ENCODE measurements around the gene CTIF.

CTIF gene

GRCh38 chr18:48669180-48669675 is 130.4 kb downstream of the CTIF start:
- peaks cover 0 to 2% (median 0%) of the 10 kb centered on the region in 3 experiments for H3K27me3 ChIP-seq (ENCODE audit: control insufficient read depth in 3 of 3, insufficient read depth in 3 of 3, low read depth in 1 of 3, low read length in 3 of 3)
- H3K18ac ChIP-seq (ENCODE audit: low read length): no peak overlapping the region
- no CpG with 5 or more reads among the region's 3 CpGs for whole genome bisulfite sequencing, 2 donors (ENCODE audit: extremely low coverage in 2 of 2, insufficient read length in 2 of 2, insufficient replicate concordance in 1 of 2)
- H2AK5ac ChIP-seq (ENCODE audit: low read depth, low read length): no peak overlapping the region
- no peak overlapping the region for H3K14ac ChIP-seq (ENCODE audit: low read length)
- peaks cover 4% of the 10 kb centered on the region for H3K79me1 ChIP-seq (ENCODE audit: low read depth, low read length)
- no peak overlapping the region for H3K4ac ChIP-seq (ENCODE audit: low read length)
- H2AFZ ChIP-seq (ENCODE audit: low read length): no peak overlapping the region
- H3K23ac ChIP-seq (ENCODE audit: low read depth, low read length, poor library complexity): no peak overlapping the region
- H2BK15ac ChIP-seq (ENCODE audit: low read length): no peak overlapping the region
- no peak overlapping the region for H3K4me3 ChIP-seq (ENCODE audit: low read length in 2 of 2)
- H3K27ac ChIP-seq (replicated peaks; ENCODE audit: low read length): no peak overlapping the region
- no peak overlapping the region for H4K8ac ChIP-seq (ENCODE audit: low read depth, low read length)
- H2BK5ac ChIP-seq (ENCODE audit: low read length): no peak overlapping the region
- H4K91ac ChIP-seq (ENCODE audit: low read depth, low read length, poor library complexity): no peak overlapping the region
- no peak overlapping the region for H2BK12ac ChIP-seq (ENCODE audit: low read length)
- peaks cover 2 to 4% of the 10 kb centered on the region in 2 donors for H3K4me1 ChIP-seq (ENCODE audit: control insufficient read depth in 2 of 2, insufficient read depth in 1 of 2, low read depth in 1 of 2, low read length in 2 of 2)
- DNase-seq (ENCODE audit: low spot score): no peak
- peaks cover 0 to 15% of the 10 kb centered on the region in 2 donors for H3K36me3 ChIP-seq (replicated peaks in 1 of 2; ENCODE audit: control insufficient read depth in 2 of 2, insufficient read depth in 2 of 2, low read length in 2 of 2)
- no peak overlapping the region for H3K4me2 ChIP-seq (ENCODE audit: insufficient read depth, low read length, poor library complexity, severe bottlenecking)
- peaks cover 19 to 26% of the 10 kb centered on the region in 2 donors for H3K9me3 ChIP-seq (replicated peaks in 1 of 2; ENCODE audit: control insufficient read depth in 2 of 2, insufficient read depth in 1 of 2, low read depth in 1 of 2, low read length in 2 of 2)
- H3K9ac ChIP-seq (ENCODE audit: low read depth, low read length, poor library complexity): no peak overlapping the region
- H2BK120ac ChIP-seq (ENCODE audit: low read depth, low read length): no peak overlapping the region

DNA sequence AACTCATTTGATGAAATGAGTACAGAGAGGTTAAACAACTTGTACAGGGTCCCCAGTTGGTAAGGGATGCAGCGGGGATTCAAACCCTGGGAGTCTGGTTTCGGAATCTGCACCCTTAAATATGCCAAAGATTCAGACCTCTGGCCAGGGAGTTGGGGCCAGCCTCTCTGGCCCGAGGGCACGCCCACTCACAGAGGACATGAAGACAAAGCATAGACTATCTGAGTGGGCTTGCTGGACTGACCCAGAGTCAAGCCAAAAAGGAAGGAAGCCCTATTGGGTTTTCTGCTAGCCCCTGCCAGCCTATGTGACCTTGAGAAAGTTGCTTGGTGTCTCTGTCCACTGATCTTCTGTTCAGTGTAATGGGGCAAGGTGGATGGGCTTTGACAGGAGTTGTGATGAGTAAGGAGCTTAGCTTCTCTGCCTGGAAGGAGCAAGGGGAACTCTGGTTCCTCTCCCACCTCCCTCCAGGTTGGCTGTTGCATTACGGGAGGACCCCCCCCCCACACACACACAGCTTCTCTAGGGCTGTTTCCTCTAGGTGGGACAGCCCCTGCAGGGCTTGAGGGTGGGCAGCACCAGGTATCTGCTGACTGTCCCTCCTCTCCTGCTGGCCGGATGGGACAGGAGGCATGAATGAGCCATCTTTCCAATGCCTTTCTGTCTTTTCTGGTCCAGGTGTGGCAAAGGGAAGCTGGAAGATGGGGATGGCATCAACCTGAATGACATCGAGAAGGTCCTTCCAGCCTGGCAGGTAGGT is 131.3 kb downstream of the CTIF start:
- H4K91ac ChIP-seq (ENCODE audit: low read depth, low read length, poor library complexity): no peak overlapping the region
- H3K27ac ChIP-seq (replicated peaks; ENCODE audit: low read length): no peak overlapping the region
- peaks cover 17 to 25% of the 10 kb centered on the region in 2 donors for H3K9me3 ChIP-seq (replicated peaks in 1 of 2; ENCODE audit: control insufficient read depth in 2 of 2, insufficient read depth in 1 of 2, low read depth in 1 of 2, low read length in 2 of 2)
- no peak overlapping the region for H2AFZ ChIP-seq (ENCODE audit: low read length)
- H3K23ac ChIP-seq (ENCODE audit: low read depth, low read length, poor library complexity): peak overlapping the region; percentile 13
- no peak overlapping the region for H3K14ac ChIP-seq (ENCODE audit: low read length)
- H3K27me3 ChIP-seq (ENCODE audit: control insufficient read depth in 3 of 3, insufficient read depth in 3 of 3, low read depth in 1 of 3, low read length in 3 of 3): peaks cover 0 to 2% (median 0%) of the 10 kb centered on the region in 3 experiments
- no peak overlapping the region for H3K18ac ChIP-seq (ENCODE audit: low read length)
- H3K9ac ChIP-seq (ENCODE audit: low read depth, low read length, poor library complexity): no peak overlapping the region
- no peak overlapping the region for H2AK5ac ChIP-seq (ENCODE audit: low read depth, low read length)
- no peak overlapping the region for H2BK5ac ChIP-seq (ENCODE audit: low read length)
- H4K8ac ChIP-seq (ENCODE audit: low read depth, low read length): no peak overlapping the region
- H3K4ac ChIP-seq (ENCODE audit: low read length): no peak overlapping the region
- H2BK12ac ChIP-seq (ENCODE audit: low read length): no peak overlapping the region
- H3K79me1 ChIP-seq (ENCODE audit: low read depth, low read length): peaks cover 2% of the 10 kb centered on the region
- no peak overlapping the region for H2BK15ac ChIP-seq (ENCODE audit: low read length)
- no peak overlapping the region for H2BK120ac ChIP-seq (ENCODE audit: low read depth, low read length)
- H3K36me3 ChIP-seq (replicated peaks in 1 of 2; ENCODE audit: control insufficient read depth in 2 of 2, insufficient read depth in 2 of 2, low read length in 2 of 2): peaks cover 0 to 14% of the 10 kb centered on the region in 2 donors
- no CpG with 5 or more reads among the region's 7 CpGs for WGBS, 2 donors (ENCODE audit: extremely low coverage in 2 of 2, insufficient read length in 2 of 2, insufficient replicate concordance in 1 of 2)
- H3K4me1 ChIP-seq (ENCODE audit: control insufficient read depth in 2 of 2, insufficient read depth in 1 of 2, low read depth in 1 of 2, low read length in 2 of 2): peaks cover 2 to 4% of the 10 kb centered on the region in 2 donors
- H3K4me2 ChIP-seq (ENCODE audit: insufficient read depth, low read length, poor library complexity, severe bottlenecking): no peak overlapping the region
- no peak for DNase-seq (ENCODE audit: low spot score)
- no peak overlapping the region for H3K4me3 ChIP-seq (ENCODE audit: low read length in 2 of 2)

GRCh38 chr18:48670751-48671560 is 132.1 kb downstream of the CTIF start:
- Histone ChIP-seq H3K14ac (ENCODE audit: low read length) (no peak overlapping the region), H2BK15ac (ENCODE audit: low read length) (no peak overlapping the region), H3K79me1 (ENCODE audit: low read depth, low read length) (peaks cover 2% of the 10 kb centered on the region), H4K91ac (ENCODE audit: low read depth, low read length, poor library complexity) (no peak overlapping the region), H3K4me1 (ENCODE audit: control insufficient read depth in 2 of 2, insufficient read depth in 1 of 2, low read depth in 1 of 2, low read length in 2 of 2) (peaks cover 4 to 6% of the 10 kb centered on the region in 2 donors), H3K18ac (ENCODE audit: low read length) (no peak overlapping the region), H3K4me3 (ENCODE audit: low read length in 2 of 2) (no peak overlapping the region), H4K8ac (ENCODE audit: low read depth, low read length) (no peak overlapping the region), H3K4ac (ENCODE audit: low read length) (no peak overlapping the region), H2BK12ac (ENCODE audit: low read length) (no peak overlapping the region), H3K27ac (replicated peaks; ENCODE audit: low read length) (no peak overlapping the region), H3K4me2 (ENCODE audit: insufficient read depth, low read length, poor library complexity, severe bottlenecking) (no peak overlapping the region), H2AK5ac (ENCODE audit: low read depth, low read length) (no peak overlapping the region), H2AFZ (ENCODE audit: low read length) (no peak overlapping the region), H3K36me3 (replicated peaks in 1 of 2; ENCODE audit: control insufficient read depth in 2 of 2, insufficient read depth in 2 of 2, low read length in 2 of 2) (peaks cover 0 to 13% of the 10 kb centered on the region in 2 donors), H3K9ac (ENCODE audit: low read depth, low read length, poor library complexity) (no peak overlapping the region), H2BK120ac (ENCODE audit: low read depth, low read length) (no peak overlapping the region), H2BK5ac (ENCODE audit: low read length) (no peak overlapping the region), H3K23ac (ENCODE audit: low read depth, low read length, poor library complexity) (no peak overlapping the region), H3K27me3 (ENCODE audit: control insufficient read depth in 3 of 3, insufficient read depth in 3 of 3, low read depth in 1 of 3, low read length in 3 of 3) (peaks cover 0 to 2% (median 0%) of the 10 kb centered on the region in 3 experiments), H3K9me3 (replicated peaks in 1 of 2; ENCODE audit: control insufficient read depth in 2 of 2, insufficient read depth in 1 of 2, low read depth in 1 of 2, low read length in 2 of 2) (peaks cover 13 to 17% of the 10 kb centered on the region in 2 donors)
- WGBS, 2 donors (ENCODE audit: extremely low coverage in 2 of 2, insufficient read length in 2 of 2, insufficient replicate concordance in 1 of 2): no CpG with 5 or more reads among the region's 4 CpGs
- no peak for DNase-seq (ENCODE audit: low spot score)

DNA sequence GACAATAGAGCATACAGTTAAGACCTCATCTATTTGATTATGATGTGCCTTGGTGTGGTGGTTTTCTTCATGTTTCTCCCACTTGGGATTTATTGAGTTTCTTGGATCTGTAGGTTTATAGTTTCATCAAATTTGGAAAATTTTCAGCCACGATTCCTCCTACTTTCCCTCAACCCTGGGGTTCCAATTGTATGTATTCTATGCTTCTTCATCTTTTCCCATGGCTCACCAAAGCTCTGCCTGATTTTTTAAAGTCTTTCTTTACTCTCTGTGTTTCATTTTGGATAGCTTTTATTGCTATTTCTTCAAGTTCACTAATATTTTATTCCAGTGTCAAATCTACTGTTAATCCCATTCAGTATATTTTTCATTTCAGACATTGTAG is 132.7 kb downstream of the CTIF start:
- Histone ChIP-seq H2BK5ac (ENCODE audit: low read length) (no peak overlapping the region), H2AK5ac (ENCODE audit: low read depth, low read length) (no peak overlapping the region), H3K9me3 (replicated peaks in 1 of 2; ENCODE audit: control insufficient read depth in 2 of 2, insufficient read depth in 1 of 2, low read depth in 1 of 2, low read length in 2 of 2) (peaks cover 13 to 14% of the 10 kb centered on the region in 2 donors), H3K36me3 (replicated peaks in 1 of 2; ENCODE audit: control insufficient read depth in 2 of 2, insufficient read depth in 2 of 2, low read length in 2 of 2) (peaks cover 0 to 12% of the 10 kb centered on the region in 2 donors), H2BK120ac (ENCODE audit: low read depth, low read length) (no peak overlapping the region), H3K18ac (ENCODE audit: low read length) (no peak overlapping the region), H3K27ac (replicated peaks; ENCODE audit: low read length) (no peak overlapping the region), H3K4ac (ENCODE audit: low read length) (no peak overlapping the region), H4K91ac (ENCODE audit: low read depth, low read length, poor library complexity) (no peak overlapping the region), H3K27me3 (ENCODE audit: control insufficient read depth in 3 of 3, insufficient read depth in 3 of 3, low read depth in 1 of 3, low read length in 3 of 3) (peaks cover 0 to 2% (median 0%) of the 10 kb centered on the region in 3 experiments), H2BK15ac (ENCODE audit: low read length) (no peak overlapping the region), H3K4me1 (ENCODE audit: control insufficient read depth in 2 of 2, insufficient read depth in 1 of 2, low read depth in 1 of 2, low read length in 2 of 2) (peaks cover 4 to 6% of the 10 kb centered on the region in 2 donors), H3K14ac (ENCODE audit: low read length) (no peak overlapping the region), H3K4me2 (ENCODE audit: insufficient read depth, low read length, poor library complexity, severe bottlenecking) (no peak overlapping the region), H3K4me3 (ENCODE audit: low read length in 2 of 2) (no peak overlapping the region), H3K9ac (ENCODE audit: low read depth, low read length, poor library complexity) (no peak overlapping the region), H2BK12ac (ENCODE audit: low read length) (no peak overlapping the region), H2AFZ (ENCODE audit: low read length) (no peak overlapping the region), H4K8ac (ENCODE audit: low read depth, low read length) (no peak overlapping the region), H3K79me1 (ENCODE audit: low read depth, low read length) (peaks cover 2% of the 10 kb centered on the region), H3K23ac (ENCODE audit: low read depth, low read length, poor library complexity) (no peak overlapping the region)
- DNase-seq (ENCODE audit: low spot score): no peak
- WGBS, 2 donors (ENCODE audit: extremely low coverage in 2 of 2, insufficient read length in 2 of 2, insufficient replicate concordance in 1 of 2): no CpG with 5 or more reads among the region's 1 CpG
